ENCODE data around the gene CAD.

The CAD gene

GRCh38 chr2:27199241-27199640 is 17.9 kb upstream of the CAD start:
- no peak for DNase-seq

- no peak for DNase-seq
Observed at GRCh38 chr2:27201675-27202074, 15.5 kb upstream of the CAD start.

GRCh38 chr2:27202854-27203253 is 14.3 kb upstream of the CAD start:
- DNase-seq = no peak

GRCh38 chr2:27203741-27204140 is 13.4 kb upstream of the CAD start:
- no peak for DNase-seq

GRCh38 chr2:27204566-27204965 is 12.6 kb upstream of the CAD start:
- no peak for DNase-seq

GRCh38 chr2:27205206-27205605 is 12.0 kb upstream of the CAD start:
- no peak for DNase-seq

GRCh38 chr2:27206346-27206745 is 10.8 kb upstream of the CAD start:
- no peak for DNase-seq

- no peak for DNase-seq
Observed at GRCh38 chr2:27208486-27209050, 8.6 kb upstream of the CAD start.

GRCh38 chr2:27209621-27210401 is 7.4 kb upstream of the CAD start:
- no peak for DNase-seq

GRCh38 chr2:27211241-27211942 is 5.8 kb upstream of the CAD start:
- DNase-seq = no peak

- DNase-seq = peak; percentile 80
Observed at GRCh38 chr2:27211943-27212625, 5.1 kb upstream of the CAD start, which contains the start of the genes ATRAID and SLC5A6. Gene ATRAID (plus strand): TSS chr2:27212041. CDS start chr2:27212369, 328 bp downstream. Gene SLC5A6 (minus strand): TSS chr2:27212268. CDS start chr2:27207650, 4,618 bp downstream.

- no peak for DNase-seq
Observed at GRCh38 chr2:27212626-27213471, 4.3 kb upstream of the CAD start.

GRCh38 chr2:27214941-27215340 is 2.2 kb upstream of the CAD start:
- DNase-seq = no peak

GRCh38 chr2:27216416-27217137 is 592 bp upstream of the CAD start:
- no peak for DNase-seq

GRCh38 chr2:27218614-27219013 is 1.4 kb downstream of the CAD start:
- DNase-seq = no peak

GRCh38 chr2:27219091-27219490 is 1.9 kb downstream of the CAD start:
- DNase-seq = no peak

GRCh38 chr2:27220091-27220490 is 2.9 kb downstream of the CAD start:
- no peak for DNase-seq

GRCh38 chr2:27221166-27221565 is 4.0 kb downstream of the CAD start:
- DNase-seq = no peak

- DNase-seq = no peak
Observed at GRCh38 chr2:27222407-27222806, 5.2 kb downstream of the CAD start.

GRCh38 chr2:27223416-27223815 is 6.2 kb downstream of the CAD start:
- no peak for DNase-seq

GRCh38 chr2:27225526-27225925 is 8.4 kb downstream of the CAD start:
- DNase-seq = no peak

GRCh38 chr2:27227501-27227900 is 10.3 kb downstream of the CAD start:
- no peak for DNase-seq
